GM19452 (cell line): Measurements from ENCODE around the gene PSMB10.

Experiments used
- ATAC-seq: cut with Tn5 transposase; IDR thresholded peaks from one replicate; pipeline ENCODE4 v1.9.1; 2021; ENCODE audit not compliant: unreplicated experiment

Gene PSMB10

DNA sequence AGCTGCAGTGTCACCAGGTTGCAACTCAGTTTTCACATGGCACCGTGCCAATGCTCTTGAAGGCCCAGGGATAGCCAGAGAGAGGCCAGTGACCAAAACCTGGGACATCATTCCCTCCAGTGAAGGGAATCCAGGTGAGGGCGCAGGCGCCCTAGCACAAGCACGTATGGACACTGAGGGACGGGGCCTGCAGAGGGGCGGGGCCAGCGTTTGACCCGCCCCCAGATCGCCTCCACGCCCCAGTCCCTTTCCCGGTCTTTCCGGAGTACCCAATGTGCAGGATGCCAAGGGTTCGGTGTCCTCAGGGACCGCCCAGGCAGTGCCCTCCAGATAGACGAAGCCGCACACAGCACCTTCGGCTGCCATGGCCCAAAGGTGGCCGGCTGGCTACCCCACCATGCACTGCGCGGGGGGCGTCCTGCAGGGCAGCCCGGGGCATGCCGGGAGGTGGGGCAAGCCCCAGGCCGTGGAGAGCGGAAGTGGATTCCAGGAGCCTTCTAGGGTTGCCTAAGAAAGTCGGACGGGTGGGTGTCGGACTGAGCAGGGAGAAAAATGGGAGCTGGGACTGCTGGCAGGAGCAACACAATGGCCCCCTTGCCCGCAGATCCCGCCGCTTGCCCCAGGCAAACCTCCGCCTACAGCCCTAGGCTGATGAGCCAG is 27.1 kb upstream of the PSMB10 start:
- ATAC-seq, result no peak

DNA sequence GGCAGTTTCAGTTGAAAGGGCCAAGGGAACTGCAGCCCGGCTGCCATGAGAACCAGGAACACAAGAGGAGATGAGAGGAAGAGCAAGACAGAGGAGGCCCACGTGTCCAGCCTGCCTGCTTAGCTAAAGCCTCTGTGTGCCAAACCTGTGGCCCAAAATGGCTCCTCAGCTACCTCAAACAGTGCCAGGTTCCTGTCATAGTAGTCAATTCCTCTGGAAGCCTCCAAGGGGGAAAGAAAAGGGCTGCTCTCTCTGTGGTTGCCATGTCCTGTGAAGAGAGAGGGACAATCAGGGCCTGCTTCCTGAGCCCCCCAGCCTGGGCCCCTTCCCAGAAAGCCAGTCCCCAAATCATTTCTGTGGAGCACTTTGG is 26.6 kb upstream of the PSMB10 start:
- no peak for ATAC-seq

DNA sequence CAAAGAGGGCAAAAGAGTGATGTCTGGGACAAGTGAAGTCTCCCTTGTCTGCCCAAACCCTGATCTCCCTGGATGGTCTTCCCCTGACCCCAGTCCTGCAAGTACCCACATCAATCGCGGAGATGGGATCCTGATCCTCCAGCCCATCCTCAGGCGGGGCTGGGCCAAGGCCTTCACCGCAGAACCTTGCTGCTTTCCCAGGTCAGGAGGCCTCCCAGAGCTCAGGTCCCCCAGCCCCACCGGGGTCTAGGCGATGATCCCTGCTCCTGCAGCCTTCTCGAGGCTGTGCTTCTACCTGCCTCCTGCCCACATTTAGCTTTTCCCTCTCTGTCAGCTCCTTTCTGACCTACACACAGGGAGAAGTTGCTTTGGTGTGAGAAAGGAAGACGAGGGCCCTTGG is 25.5 kb upstream of the PSMB10 start:
- ATAC-seq, result no peak

DNA sequence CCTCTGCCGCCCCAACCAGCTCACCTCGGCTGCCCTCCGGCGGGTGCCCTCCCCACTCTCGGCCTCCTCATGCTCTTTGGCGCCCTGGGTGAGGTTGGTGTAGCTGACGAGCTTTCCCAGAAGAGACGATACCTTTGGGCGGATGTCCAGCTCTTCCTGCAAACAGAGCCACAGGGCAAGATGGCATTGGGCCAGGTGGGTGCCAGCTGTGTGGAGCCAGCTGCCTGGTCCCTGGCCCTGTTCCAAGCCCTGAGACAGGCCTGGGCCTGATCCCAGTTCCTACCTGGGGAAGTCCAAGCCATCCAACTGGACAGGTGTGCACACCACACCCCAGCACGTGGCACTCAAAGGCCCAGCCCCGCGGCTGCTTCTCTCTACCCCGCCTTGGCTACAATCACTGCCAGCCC is 24.9 kb upstream of the PSMB10 start:
- no peak for ATAC-seq

DNA sequence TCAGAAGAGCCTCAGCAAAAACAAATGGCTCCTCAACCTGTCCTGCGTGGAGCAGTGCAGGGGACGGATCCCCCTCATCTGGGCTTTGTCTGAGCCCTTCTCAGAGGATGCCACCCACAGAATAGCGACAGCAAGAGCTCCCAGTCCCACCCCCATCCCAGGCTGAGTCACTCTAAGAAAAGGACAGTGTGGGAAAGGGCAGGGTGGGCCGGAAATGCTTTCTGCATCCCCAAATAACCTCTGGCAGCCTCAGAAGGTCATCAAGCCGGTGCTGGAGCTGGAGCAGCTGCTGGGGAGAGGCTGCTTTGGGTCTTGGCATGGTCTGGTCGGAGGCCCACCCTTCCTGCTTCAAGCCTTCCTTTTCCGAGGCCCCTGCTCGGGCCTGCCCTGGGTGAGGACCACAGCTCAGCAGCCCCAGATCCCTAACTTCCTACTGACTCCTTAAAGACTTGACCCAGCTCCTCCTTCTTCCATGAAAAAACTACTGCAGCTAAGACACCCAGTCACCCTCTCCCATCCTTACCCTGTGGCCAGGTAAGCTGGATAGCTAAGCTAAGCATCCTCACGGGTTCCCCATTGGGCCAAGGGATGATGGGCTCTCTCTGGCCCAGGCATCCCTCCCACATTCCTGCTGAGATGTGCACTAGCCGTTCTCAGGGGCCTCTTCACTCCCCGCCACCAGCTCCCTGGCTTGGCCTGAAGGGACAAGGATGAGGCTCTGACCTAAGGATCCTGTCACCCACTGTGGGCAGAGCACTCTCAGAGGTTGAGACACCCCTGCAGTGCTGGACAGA is 23.1 kb upstream of the PSMB10 start:
- ATAC-seq, result no peak

DNA sequence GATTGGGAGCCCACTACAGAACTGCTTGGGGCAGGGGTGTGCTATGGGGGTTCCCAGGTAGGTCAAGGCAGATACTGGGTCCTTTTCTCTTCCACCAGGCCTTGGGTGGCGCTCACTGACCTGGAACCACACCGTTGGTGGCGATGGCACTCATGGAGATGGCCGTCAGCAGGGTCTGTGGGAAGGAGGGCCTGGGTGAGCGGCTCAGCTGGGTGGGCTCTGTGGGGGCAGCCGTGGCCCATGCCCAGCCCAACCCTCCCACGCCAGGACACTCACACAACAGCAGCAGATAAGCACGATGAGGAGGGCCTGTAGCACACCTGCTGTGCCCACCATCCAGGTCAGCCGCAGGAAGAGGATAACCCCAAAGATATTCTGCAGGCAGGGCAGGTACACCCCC is 21.0 kb upstream of the PSMB10 start:
- no peak for ATAC-seq

DNA sequence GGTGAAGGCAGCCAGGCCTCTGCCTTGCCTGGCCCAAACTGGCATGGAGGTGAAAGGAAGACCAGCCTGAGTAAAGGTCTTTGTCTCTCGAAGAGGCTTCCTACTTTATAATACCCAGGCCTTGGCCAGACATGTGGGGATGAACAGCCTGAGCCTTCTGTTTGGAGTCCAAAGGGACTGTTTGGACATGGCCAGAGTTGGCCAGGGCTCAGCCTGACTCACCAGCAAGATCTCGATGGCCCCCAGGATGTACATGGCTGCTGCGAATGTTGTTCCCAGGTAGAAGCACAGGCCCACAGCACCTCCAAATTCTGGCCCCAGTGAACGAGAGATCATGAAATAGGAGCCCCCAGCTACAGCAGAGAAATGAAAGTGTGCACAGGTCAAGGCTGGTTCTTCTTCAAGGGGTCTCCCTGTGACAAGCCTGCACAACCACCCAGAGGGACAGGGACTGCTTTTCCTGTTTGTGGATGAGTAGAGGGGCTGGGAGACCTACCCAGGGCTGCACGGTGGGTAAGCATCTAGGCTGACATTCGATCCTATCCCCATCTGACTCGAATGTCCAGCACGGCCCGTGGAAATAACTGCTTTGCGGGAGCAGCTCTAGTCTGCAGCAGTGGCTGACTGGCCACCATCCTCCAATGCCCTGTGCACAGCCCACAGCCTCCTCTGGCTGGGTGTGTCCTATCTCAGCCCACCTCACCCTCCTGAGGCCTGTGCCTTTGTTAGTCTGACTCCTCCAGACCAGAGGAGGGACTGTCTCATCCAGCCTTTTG is 18.0 kb upstream of the PSMB10 start:
- no peak for ATAC-seq

DNA sequence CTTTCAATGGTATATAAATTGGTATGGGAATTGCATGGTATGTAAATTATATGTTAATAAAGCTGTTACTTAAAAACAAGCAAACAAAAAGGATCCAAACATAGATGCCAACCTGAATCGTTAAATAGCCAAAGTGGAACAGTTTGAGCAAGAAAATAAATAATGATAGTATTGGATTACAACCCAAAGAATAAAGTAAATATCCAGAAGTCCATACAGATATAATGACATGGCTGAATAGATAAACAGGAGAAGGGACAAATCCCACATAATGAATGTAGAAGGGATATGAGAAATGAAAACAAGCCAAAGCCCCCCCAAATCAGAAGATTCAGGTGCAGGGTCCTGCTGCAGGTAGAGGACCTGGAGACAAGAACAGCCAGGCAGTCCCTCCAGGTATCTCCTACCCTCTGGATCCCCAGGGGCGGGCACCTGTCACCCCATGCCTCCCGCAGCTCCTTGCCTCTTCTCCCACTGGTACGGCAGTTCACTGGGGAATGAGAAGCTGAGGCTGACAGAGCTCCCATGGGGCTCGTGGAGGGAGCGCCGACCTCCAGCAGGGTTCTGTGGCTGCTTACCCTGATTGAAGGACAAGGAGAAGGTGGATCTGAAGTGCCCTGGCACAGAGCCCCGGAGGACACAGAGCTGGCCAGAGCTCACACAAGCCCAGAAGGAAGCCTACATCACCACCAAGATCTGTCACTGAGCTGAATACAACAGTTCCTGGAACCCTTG is 17.2 kb upstream of the PSMB10 start:
- no peak for ATAC-seq

DNA sequence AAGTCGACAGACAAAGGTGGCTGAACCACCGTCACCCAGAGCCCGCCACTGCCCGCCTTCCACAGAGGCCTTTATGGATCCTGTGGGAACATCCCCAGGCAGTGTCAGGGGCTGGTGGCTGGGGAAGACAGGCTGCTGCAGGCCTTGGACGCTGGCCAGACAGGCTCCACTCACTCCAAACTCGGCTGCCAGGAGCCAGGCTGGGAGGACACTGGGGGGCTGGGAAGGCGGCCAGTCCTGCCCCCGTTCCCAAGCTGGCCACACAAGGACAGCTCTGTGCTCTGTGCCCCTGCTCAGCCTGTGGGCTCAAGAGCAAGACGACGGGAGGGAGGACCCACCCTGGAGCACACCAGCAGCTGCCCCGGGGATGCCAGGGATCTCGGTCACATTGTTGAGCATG is 14.8 kb upstream of the PSMB10 start:
- no peak for ATAC-seq

DNA sequence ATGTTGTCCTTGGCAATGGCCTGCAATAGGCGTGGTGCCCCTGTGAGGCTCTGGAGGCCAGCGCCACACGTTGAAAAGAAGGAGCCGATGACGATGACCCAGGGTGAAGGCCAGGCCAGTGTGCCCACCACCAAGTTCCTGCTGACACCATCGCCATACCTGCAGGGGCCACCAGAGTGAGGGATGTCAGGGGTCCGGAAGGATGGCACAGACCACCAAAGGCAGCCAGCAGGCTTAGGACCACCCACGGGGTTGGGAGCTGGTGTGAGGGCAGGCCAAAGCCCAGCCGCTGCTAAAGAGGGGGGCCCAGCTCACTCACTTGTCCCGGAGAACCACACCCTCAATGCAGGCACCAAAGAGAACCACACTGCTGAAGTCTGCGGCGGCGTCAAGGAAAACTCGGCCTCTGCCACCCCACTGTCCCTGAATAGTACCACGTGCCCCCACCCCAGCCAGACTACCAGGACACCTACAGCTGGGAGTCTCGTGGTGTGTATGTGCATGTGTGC is 13.7 kb upstream of the PSMB10 start:
- no peak for ATAC-seq

DNA sequence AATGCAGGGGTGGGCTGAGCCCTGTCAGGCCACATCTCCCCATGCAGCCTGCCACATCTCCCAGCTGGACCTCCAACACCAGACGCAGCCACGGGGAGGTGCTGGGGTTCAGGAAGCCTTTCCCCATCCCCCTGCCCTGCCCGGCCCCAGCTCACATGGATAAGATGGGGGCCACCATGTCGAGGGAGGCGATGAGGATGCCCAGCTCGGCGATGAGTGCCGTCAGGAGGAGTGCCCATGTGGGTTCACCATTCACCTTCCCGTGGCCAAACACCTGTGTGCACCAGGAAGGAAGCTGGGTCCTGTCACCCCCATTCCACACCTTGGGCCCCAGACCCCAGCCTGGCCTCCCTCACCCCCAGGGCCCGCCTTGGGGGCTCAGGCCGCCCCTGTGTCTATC is 13.0 kb upstream of the PSMB10 start:
- no peak for ATAC-seq

DNA sequence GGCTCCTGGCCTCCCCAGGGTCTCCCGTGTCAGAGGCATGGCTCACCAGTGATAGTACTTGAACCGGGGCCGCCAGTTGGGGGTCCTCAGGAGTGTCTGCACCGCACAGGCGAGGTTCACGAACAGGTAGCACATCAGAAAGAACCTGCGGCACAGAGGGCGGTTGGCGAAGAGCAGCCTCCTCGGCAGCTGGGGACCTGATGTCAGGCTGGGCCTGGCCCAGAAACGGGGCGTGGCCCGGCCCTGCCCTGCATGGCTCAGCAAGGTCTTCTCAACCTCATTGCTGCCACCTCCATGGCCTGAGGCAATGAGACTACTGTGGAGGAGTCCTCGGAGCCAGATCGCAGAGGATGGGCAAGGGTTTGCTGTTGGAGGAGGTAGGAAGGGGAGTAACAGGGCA is 11.4 kb upstream of the PSMB10 start:
- no peak for ATAC-seq

DNA sequence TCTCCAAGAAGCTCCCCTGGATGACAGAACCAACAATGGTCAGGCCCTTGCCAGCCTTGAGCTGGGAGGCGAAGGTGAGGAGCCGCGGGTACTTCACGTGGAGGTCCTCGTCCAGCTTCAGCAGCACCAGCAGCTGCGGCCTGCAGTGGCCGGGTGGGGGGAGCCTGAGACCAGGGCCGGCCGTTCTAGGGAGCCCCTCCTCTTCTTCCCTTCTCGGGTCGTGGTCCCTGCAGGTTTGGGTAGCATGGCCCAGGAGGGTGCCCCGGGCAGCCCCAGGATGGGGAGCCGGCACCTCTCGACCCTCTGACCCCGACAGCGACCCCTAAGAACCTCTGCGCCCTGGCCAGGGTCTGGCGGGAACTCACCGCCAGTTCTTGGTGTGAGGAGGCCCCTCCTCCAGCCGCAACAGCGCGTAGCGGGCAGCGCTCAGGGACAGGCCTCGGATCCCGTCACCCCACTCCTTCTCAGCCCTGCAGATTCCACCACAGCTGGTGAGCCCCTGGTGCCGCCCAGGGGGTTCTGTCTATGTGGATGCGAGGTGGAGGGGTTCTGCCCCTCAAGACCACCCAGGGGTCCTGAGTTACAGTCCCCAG is 10.4 kb upstream of the PSMB10 start:
- no peak for ATAC-seq

DNA sequence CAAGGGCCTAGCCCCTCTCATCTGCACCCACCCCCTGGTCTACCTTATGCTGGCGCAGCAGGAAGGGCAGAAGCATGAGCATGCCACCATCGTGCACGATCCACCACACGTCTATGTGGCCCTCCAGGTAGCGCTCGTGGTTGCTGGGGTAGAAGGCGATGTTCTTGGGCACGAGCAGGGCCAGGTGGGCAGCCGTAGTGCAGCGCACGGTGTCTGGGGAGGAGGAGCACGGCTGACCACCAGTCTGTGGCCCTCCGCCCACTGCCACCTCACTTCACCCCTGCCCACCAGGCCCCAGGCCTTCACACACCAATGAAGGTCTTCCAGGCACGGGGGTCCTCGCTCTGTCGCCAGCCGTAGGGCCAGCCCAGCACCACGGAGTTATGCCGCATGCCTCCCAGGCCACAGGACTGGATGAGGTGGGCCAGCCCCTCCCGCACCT is 9.5 kb upstream of the PSMB10 start:
- no peak for ATAC-seq

DNA sequence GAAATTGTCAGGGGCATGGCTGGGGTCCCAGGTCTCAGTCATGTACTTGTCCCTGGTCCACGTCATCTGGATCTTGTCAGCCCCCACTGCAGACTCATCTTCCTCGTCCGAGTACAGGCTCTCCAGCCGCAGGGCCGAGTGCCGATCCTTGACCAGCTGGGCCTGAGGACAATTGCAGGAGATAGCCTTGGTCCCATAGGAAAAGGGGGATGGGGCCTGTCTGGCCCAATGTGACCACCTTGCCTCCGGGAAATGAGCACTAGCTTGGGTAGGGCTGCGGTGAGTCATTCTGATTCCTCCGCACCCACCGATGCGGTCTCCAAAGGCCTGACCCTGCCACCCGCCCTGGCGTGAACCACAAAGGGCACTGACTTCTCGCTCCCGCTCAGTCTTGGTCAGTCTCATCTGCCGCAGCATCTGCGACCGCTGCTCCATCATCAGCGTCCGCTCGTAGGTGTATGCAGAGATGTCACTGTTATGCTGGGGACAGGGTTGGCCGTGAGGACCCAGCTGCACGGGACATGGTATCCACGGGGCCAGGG is 8.8 kb upstream of the PSMB10 start:
- ATAC-seq, result no peak

DNA sequence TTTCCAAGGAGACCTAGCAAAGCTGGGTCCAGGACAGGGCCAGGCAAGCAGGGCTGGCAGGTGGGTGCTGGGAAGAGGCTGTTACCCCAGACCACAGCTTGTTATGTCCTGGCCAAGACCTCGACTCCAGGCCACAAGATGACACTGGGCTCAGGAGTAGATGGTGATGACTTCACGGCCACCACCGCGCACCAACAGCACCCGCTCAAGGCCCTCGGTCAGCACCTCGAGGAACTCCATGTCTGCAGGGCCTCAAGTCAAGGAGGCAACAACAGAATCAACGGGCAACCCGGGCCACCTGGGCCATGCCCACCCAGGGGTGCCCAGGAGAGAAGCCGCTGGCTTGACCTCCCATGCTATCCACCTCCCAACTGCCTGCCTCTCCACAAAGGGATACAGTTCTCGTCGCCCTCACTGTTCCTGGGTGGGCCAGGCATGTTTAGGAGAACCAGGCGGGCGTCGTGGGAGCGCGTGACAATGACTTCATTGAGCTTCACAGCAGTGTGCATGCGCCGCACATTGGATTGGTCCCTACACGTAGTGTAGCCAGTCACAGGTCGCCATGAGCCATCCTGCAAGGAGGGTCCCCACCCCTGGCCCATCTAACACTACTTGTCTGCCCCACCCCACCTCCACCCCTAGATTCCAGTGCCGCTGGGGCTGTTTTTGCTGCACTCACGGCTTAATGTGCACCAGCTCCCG is 8.2 kb upstream of the PSMB10 start:
- ATAC-seq, result no peak

DNA sequence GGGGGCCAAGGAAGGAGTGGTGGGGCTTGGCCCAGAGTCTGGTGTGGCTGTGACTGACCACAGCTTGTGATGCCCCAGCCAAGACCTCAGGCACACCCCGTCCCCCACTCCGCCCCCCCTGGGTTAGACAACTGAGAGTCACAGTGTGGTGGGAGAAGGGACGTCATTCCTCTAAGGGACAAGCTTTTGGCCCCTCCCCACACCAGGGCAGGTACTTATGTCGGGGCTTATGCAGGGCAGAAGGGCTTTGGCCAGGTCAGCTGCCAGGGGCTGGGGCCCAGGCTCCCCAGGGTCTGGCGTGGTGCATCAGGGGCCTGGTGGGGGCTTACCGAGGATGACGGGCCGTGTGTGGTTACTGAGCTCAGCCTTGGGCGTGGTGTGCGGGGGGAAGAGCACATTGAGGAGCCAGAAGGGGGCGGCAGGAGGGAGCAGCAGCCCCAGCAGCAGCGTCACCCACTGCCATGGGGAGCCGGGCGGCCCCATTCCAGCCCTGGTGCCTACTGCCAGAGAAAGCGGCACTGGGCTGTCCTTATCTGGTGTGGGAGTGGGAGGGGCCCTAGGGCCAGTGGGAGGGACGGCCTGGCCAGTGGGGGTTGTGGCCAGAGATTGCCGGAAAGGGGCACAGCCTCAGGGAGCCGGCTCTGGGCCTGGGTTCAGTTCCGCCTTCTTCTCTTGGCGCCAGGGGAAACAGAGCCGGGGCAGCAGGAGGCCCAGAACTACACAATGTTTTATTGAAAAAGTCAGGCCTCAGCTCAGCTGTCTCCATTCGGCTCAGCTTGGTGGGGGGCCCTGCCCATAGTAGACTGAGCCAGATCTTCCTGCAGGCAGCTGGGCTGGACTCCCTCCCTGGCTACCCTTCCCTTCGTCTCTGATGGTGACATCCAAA is 7.2 kb upstream of the PSMB10 start, which contains the start of gene LCAT:
Gene LCAT, minus strand, starts transcription at position 502 of the 886 bp plus-strand sequence. Its CDS starts 19 bp downstream, at position 483.
- no peak for ATAC-seq

DNA sequence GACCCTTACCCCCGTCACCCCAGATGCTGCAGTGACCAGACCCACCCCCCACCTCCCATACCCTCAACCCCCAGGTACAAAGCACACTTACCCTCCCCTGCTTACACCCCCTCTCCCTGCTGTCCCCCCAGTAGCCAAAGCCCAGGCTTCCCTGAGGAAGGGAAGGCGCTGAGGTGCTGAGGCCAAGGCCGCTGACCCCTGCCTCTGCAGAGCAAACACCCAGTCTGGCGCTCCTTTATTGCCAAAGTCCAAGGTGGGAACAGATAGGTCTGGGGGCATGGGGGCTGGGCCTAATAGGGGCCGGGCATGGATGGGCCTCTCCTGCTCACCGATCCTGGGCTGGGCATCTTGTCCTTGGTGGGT is 6.6 kb upstream of the PSMB10 start:
- no peak for ATAC-seq
